Measurements from ENCODE around the gene TMOD4.

The TMOD4 gene

DNA sequence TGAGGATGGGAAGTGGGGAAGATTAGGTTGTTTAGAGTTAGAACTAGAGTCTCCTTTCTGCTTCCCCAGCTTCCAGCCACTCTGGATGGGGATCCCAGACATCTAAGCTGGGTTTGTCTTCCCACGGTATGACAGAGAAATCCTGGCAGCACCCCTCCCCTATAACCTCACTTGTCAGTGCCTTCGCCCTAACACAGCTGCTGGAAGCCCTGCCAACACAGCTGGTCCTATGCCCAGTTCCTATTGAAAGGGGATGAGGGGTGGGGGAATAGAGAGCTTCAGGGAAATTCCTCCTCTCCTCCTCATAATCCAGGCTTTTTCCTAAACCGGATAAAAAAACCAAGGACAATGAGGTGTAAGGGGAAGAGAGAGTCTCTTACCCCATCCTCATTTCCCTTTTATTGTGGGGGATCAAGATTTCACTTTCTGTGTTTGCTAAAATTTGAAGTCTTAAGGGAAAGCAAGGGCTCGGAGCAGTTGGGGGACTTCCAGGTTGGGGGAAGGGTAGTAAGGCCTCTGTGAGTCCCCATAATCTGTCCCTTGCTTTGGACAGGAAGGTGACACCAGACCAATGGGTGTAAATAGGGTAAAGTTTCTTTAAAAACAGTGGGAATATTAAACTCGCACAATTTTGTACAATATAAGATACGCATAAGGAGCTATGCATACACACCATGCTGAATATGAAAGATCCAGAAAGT, 590 bp downstream of the TMOD4 start:
- H3K4me3 ChIP-seq (ENCODE audit: low read depth, low read length) = no peak overlapping the region
- TF ChIP-seq, protein P1, sequence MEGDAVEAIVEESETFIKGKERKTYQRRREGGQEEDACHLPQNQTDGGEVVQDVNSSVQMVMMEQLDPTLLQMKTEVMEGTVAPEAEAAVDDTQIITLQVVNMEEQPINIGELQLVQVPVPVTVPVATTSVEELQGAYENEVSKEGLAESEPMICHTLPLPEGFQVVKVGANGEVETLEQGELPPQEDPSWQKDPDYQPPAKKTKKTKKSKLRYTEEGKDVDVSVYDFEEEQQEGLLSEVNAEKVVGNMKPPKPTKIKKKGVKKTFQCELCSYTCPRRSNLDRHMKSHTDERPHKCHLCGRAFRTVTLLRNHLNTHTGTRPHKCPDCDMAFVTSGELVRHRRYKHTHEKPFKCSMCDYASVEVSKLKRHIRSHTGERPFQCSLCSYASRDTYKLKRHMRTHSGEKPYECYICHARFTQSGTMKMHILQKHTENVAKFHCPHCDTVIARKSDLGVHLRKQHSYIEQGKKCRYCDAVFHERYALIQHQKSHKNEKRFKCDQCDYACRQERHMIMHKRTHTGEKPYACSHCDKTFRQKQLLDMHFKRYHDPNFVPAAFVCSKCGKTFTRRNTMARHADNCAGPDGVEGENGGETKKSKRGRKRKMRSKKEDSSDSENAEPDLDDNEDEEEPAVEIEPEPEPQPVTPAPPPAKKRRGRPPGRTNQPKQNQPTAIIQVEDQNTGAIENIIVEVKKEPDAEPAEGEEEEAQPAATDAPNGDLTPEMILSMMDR (IDR thresholded peaks at IDR 0.05; ENCODE audit: control insufficient read depth, extremely low read depth, insufficient read depth) = no peak
- DNase-seq (ENCODE audit: low read depth) = no peak

DNA sequence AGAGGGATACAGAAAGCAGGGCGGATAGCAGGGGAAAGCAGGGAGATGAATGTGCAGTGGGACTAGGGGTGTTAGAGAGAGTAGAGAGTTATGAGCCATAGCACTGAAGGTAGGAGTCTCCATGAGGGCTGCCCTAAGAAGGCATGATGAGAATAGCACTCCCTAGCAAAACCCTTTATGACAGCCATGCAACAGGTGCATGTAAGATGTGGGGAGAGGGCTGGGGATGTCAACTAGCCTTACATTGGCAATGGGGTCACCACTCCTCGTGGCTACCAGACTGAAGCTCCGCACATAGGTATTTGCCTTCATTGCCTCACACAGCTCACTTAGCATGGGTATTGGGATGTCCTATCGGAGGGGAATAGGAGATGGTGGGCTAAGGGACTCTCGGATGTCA, 4.6 kb downstream of the TMOD4 start:
- TF ChIP-seq, protein P1 (IDR thresholded peaks at IDR 0.05; ENCODE audit: control insufficient read depth, extremely low read depth, insufficient read depth) = no peak
- DNase-seq (ENCODE audit: low read depth) = no peak
- no peak overlapping the region for H3K4me3 ChIP-seq (ENCODE audit: low read depth, low read length)

DNA sequence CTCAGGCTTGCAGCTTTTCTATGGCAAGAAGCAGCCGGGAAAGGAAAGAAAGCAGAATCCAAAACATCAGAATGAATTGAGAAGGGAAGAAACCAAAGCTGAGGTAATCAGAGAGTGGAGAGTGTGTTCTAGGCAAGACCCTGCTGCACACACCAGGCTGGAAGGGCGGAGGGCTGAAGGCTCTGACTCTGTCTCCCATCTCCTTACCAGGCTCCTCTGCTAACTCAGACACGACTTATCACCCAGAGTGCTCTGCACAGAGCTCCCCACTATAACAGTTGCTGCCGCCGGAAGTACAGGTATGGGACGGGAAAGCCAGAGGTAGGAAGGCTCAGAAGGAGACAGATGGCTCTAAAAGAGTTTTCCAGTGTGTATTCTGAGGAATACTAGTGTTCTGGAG, 8.7 kb downstream of the TMOD4 start:
- TF ChIP-seq, protein P1 (IDR thresholded peaks at IDR 0.05; ENCODE audit: control insufficient read depth, extremely low read depth, insufficient read depth) = no peak
- peak overlapping the region; percentile 81 for H3K4me3 ChIP-seq (ENCODE audit: low read depth, low read length)
- DNase-seq (ENCODE audit: low read depth) = no peak

DNA sequence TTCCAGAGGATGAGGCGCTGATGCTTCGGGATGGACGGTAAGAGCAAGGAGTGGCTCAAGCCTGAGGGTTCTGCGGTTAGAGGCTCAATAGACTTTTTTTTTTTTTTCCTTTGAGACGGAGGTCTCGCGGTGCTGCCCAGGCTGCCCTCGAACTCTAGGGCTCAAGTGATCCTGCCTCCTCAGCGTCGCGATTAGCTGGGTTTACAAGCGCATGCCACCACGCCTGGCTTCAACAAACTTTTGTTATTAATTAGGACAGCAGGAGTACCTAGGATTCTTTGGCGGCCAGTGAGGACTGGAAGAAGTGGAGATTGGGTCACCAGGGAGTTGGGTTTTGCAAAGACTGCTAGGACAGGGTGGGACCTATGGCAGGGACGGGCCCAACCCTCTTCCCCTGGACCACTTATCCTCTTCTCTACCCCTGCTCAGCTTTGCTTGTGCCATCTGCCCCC, 9.2 kb downstream of the TMOD4 start:
- no peak for DNase-seq (ENCODE audit: low read depth)
- H3K4me3 ChIP-seq (ENCODE audit: low read depth, low read length) = peak overlapping the region; percentile 81
- TF ChIP-seq, protein P1 (IDR thresholded peaks at IDR 0.05; ENCODE audit: control insufficient read depth, extremely low read depth, insufficient read depth) = no peak

DNA sequence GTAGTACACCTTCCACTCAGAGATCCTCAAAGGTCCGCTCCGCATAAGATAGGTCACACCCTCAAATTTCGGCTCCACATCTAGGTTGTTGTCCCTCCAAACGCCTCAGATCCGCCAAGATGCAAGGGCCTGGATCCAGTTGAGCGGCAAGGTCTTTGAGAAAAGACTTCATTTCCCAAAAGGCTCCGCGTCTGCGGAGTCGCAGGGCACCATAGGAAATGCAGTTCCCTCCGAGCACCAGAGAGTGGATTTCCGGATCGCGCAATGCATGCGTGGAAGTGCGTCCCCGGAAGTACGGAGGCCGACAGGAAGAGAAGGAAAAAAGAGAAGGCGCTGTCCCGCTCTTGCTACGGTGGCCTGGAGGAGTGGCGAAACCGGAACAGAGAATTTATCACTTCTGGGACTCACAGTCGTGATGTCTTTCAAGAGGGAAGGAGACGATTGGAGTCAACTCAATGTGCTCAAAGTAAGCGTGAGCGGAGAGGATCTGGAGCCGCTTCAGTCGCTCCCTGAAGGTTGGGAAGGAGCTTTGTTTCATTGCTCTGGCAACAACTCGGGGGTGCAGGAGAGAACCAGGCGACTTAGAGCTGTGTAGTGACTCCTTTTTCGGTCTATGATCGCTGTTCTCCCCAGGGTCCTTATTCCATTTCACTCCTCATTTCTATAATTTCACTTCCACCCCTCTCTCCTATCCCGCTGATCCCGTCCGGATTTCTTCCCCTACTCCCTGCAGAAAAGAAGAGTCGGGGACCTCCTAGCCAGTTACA, 9.9 kb downstream of the TMOD4 start, which contains the start of the genes LYSMD1 and SCNM1:
TSS of gene LYSMD1 (minus strand) at position 165 of the 767 bp plus-strand sequence. CDS start 644 bp downstream, outside the sequence.
TSS of gene SCNM1 (plus strand) at position 407 of the 767 bp plus-strand sequence. CDS start at position 416, 9 bp downstream.
- TF ChIP-seq, protein P1 (IDR thresholded peaks at IDR 0.05; ENCODE audit: control insufficient read depth, extremely low read depth, insufficient read depth) = no peak
- peak; percentile 98 for DNase-seq (ENCODE audit: low read depth)
- H3K4me3 ChIP-seq (ENCODE audit: low read depth, low read length) = peak within 1 kb of the TSS; percentile 81

DNA sequence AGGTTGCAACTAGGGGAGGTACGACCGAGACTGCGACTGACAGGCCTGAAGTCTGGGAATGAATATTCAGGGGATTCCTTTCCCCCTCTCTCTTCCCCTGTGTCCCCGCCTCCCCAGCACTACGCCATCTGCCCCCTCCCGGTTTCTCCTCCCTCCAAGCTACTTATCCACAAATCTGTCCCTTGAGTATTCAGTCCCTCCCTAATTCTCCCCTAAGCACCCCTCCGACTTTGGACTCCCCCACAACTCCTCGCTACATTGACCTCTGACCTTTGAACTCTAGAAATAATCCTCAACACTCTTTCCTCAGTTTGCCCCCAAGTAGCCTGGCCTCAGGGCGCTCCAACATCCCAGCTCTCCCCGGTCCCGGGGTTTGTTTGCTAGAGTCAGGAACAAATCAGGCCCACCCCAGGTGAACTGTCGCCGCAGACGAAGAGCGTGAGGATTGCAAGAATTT, 10.5 kb downstream of the TMOD4 start:
- peak overlapping the region; percentile 81 for H3K4me3 ChIP-seq (ENCODE audit: low read depth, low read length)
- TF ChIP-seq, protein P1 (IDR thresholded peaks at IDR 0.05; ENCODE audit: control insufficient read depth, extremely low read depth, insufficient read depth) = no peak
- no peak for DNase-seq (ENCODE audit: low read depth)
